Subcutaneous abdominal adipose tissue (tissue), 5 donors: ENCODE measurements around the gene MASP2.
"Not testable (repeated sequence)": the region's sequence is repeated elsewhere in the genome, so short reads cannot be mapped to it uniquely, and the experiment has no call there.

Experiments
- H3K27ac ChIP-seq: one replicate; pipeline ENCODE4 v1.7.0; 2013; ENCODE audit warnings: low read depth, mild to moderate bottlenecking, inconsistent platforms, low read length, moderate library complexity
- H3K27me3 ChIP-seq, 5 donors: one replicate each; pipeline ENCODE4 v1.7.0; 2013; ENCODE audit warnings: low read length in 5 of 5, inconsistent platforms in 1 of 5; ENCODE audit not compliant: control insufficient read depth in 5 of 5, insufficient read depth in 4 of 5
- H3K36me3 ChIP-seq, 5 donors: one replicate each; pipeline ENCODE4 v1.7.0; 2013; ENCODE audit warnings: low read length in 5 of 5; ENCODE audit not compliant: control insufficient read depth in 5 of 5, insufficient read depth in 5 of 5
- H3K4me1 ChIP-seq, 5 donors: one replicate each; pipeline ENCODE4 v1.7.0; 2013; ENCODE audit warnings: low read length in 5 of 5, mild to moderate bottlenecking in 3 of 5, moderate library complexity in 1 of 5; ENCODE audit not compliant: control insufficient read depth in 5 of 5, insufficient read depth in 5 of 5
- H3K4me3 ChIP-seq, 5 donors: one replicate each; pipeline ENCODE4 v1.7.0; 2013; ENCODE audit warnings: low read length in 5 of 5, low read depth in 1 of 5
- H3K9ac ChIP-seq, 5 donors: one replicate each; pipeline ENCODE4 v1.7.0; 2013; ENCODE audit warnings: low read length in 5 of 5, mild to moderate bottlenecking in 4 of 5, moderate library complexity in 3 of 5
- H3K9me3 ChIP-seq, 5 donors: one replicate each; pipeline ENCODE4 v1.7.0; 2013; ENCODE audit warnings: low read length in 5 of 5; ENCODE audit not compliant: control insufficient read depth in 5 of 5
- donor health status: healthy.
- donor health status: healthy.
- donor health status: healthy.
- donor health status: healthy.
- donor health status: healthy.

MASP2 gene

GRCh38 chr1:10992864-10993263 is 54.2 kb downstream of the MASP2 start:
- no peaks in the 10 kb centered on the region for H3K4me1 ChIP-seq

GRCh38 chr1:10992004-10992403 is 55.0 kb downstream of the MASP2 start:
- H3K4me3 ChIP-seq, H3K27me3 ChIP-seq, H3K4me1 ChIP-seq, H3K27ac ChIP-seq, H3K9me3 ChIP-seq, H3K9ac ChIP-seq, H3K36me3 ChIP-seq: not testable (repeated sequence)

More at GRCh38 chr1:10992864-10993263, 54.2 kb downstream of the MASP2 start:
- Histone ChIP-seq H3K27me3 (no peaks in the 10 kb centered on the region), H3K27ac (no peak overlapping the region), H3K9me3 (no peaks in the 10 kb centered on the region), H3K9ac (no peak overlapping the region), H3K4me3 (no peak overlapping the region), H3K36me3 (no peaks in the 10 kb centered on the region)

- Histone ChIP-seq H3K27ac (no peak overlapping the region), H3K4me3 (no peak overlapping the region), H3K9me3 (no peaks in the 10 kb centered on the region), H3K27me3 (no peaks in the 10 kb centered on the region), H3K9ac (no peak overlapping the region), H3K36me3 (no peaks in the 10 kb centered on the region), H3K4me1 (no peaks in the 10 kb centered on the region)
Measured at GRCh38 chr1:10990828-10991227, 56.2 kb downstream of the MASP2 start.

GRCh38 chr1:10989920-10990516 is 57.0 kb downstream of the MASP2 start:
- H3K36me3 ChIP-seq, H3K27ac ChIP-seq, H3K27me3 ChIP-seq, H3K9ac ChIP-seq, H3K4me1 ChIP-seq, H3K4me3 ChIP-seq, H3K9me3 ChIP-seq: not testable (repeated sequence)

- H3K27ac ChIP-seq, result no peak overlapping the region
- H3K27me3 ChIP-seq, result no peaks in the 10 kb centered on the region
- no peaks in the 10 kb centered on the region for H3K9me3 ChIP-seq
- H3K36me3 ChIP-seq, result no peaks in the 10 kb centered on the region
- H3K4me1 ChIP-seq, result no peaks in the 10 kb centered on the region
- H3K9ac ChIP-seq, result no peak overlapping the region
- H3K4me3 ChIP-seq, result no peak overlapping the region
Measured at GRCh38 chr1:10989095-10989494, 57.9 kb downstream of the MASP2 start.

GRCh38 chr1:10987840-10988417 is 59.1 kb downstream of the MASP2 start:
- H3K4me3 ChIP-seq, result no peak overlapping the region
- H3K9ac ChIP-seq, result no peak overlapping the region
- H3K36me3 ChIP-seq, result no peaks in the 10 kb centered on the region
- no peak overlapping the region for H3K27ac ChIP-seq
- no peaks in the 10 kb centered on the region for H3K9me3 ChIP-seq
- H3K27me3 ChIP-seq, result no peaks in the 10 kb centered on the region
- no peaks in the 10 kb centered on the region for H3K4me1 ChIP-seq

GRCh38 chr1:10986525-10986890 is 60.5 kb downstream of the MASP2 start:
- Histone ChIP-seq H3K9ac (no peak overlapping the region), H3K4me1 (no peaks in the 10 kb centered on the region), H3K36me3 (no peaks in the 10 kb centered on the region), H3K27me3 (peaks cover 0 to 6% (median 2%) of the 10 kb centered on the region in 5 donors), H3K27ac (no peak overlapping the region), H3K4me3 (no peak overlapping the region), H3K9me3 (no peaks in the 10 kb centered on the region)

- no peaks in the 10 kb centered on the region for H3K9me3 ChIP-seq
- peaks cover 0 to 6% (median 2%) of the 10 kb centered on the region in 5 donors for H3K27me3 ChIP-seq
- H3K4me3 ChIP-seq, result peak overlapping the region in 1 of 5 donors; percentile 50
- H3K9ac ChIP-seq, result no peak overlapping the region
- H3K27ac ChIP-seq, result no peak overlapping the region
- H3K36me3 ChIP-seq, result no peaks in the 10 kb centered on the region
- peaks cover 4 to 24% (median 20%) of the 10 kb centered on the region in 5 donors for H3K4me1 ChIP-seq
Measured at GRCh38 chr1:10980841-10981727, 66.0 kb downstream of the MASP2 start.

- no peak overlapping the region for H3K27ac ChIP-seq
- peak overlapping the region; percentile 22 to 50 (median 38) for H3K4me3 ChIP-seq
- H3K9me3 ChIP-seq, result no peaks in the 10 kb centered on the region
Measured at GRCh38 chr1:10980094-10980577, 66.9 kb downstream of the MASP2 start.

GRCh38 chr1:10979483-10979920 is 67.5 kb downstream of the MASP2 start:
- no peaks in the 10 kb centered on the region for H3K36me3 ChIP-seq
- no peak overlapping the region for H3K9ac ChIP-seq
- no peaks in the 10 kb centered on the region for H3K9me3 ChIP-seq
- H3K27ac ChIP-seq, result no peak overlapping the region
- peak overlapping the region in 2 of 5 donors; percentile 22 to 37 for H3K4me3 ChIP-seq
- peaks cover 0 to 6% (median 2%) of the 10 kb centered on the region in 5 donors for H3K27me3 ChIP-seq
- H3K4me1 ChIP-seq, result peaks cover 8 to 34% (median 30%) of the 10 kb centered on the region in 5 donors

More at GRCh38 chr1:10980094-10980577, 66.9 kb downstream of the MASP2 start:
- Histone ChIP-seq H3K36me3 (no peaks in the 10 kb centered on the region), H3K9ac (peak overlapping the region in 1 of 5 donors; percentile 38), H3K27me3 (peaks cover 0 to 6% (median 2%) of the 10 kb centered on the region in 5 donors), H3K4me1 (peaks cover 8 to 32% (median 26%) of the 10 kb centered on the region in 5 donors)
